HepG2 (cell line): ENCODE data around the gene TAAR1. TPM values are rescaled to one million over a fixed set of nuclear protein-coding genes. Genes with fewer than 3 reads are reported as not detected.

Experiments
- ATAC-seq: fragments of 200-7000 bp; cut with Tn5 transposase; 3 replicates; pipeline ENCODE4 v1.9.1; 2020; ENCODE audit warnings: mild to moderate bottlenecking, moderate library complexity
- BruUV-seq: library from RNA; stranded (reverse); fragments of 400-500 nt; replicated peaks from 2 replicates; lab custom pipeline; 2021; lab: Mats Ljungman, UMichigan
- CTCF ChIA-PET: fragments of 300-600 bp; formaldehyde crosslinking; extraction: SDS; loops from one replicate; lab custom pipeline; 2021; ENCODE audit warnings: low total read pairs, inconsistent platforms, low intra/inter-chr PET ratio; lab: Yijun Ruan, JAX
- POLR2A ChIA-PET: fragments of 350-600 bp; sonication (Branson Sonifier 250); formaldehyde crosslinking; loops from one replicate; lab custom pipeline; 2020; ENCODE audit warnings: antibody characterized with exemption, inconsistent platforms; lab: Yijun Ruan, JAX
- DNase-seq: peaks from one replicate; pipeline ENCODE4 v3.0.0-alpha.2; 2015; ENCODE audit warnings: low spot score
- FAIRE-seq: peaks from 3 replicates; lab custom pipeline; 2011; peaks lifted over from hg19 to GRCh38; lab: Jason Lieb, UNC
- H2AFZ ChIP-seq: one replicate; pipeline ENCODE4 v1.6.1; 2011; ENCODE audit warnings: low read length, inconsistent platforms
- H3K27ac ChIP-seq: fragments of 300-600 bp; 3 replicates; pipeline ENCODE4 v1.8.0; 2011; ENCODE audit warnings: mixed run types, mild to moderate bottlenecking, mixed read lengths, low read length, inconsistent platforms; ENCODE audit not compliant: insufficient read depth; ENCODE audit errors: extremely low read length
- H3K27me3 ChIP-seq, 2 experiments: fragments of 200-600 bp in 1 of 2; 2 replicates in 1 of 2; 3 replicates in 1 of 2; pipeline versions ENCODE4 v1.6.0 to v1.8.0; 2011; ENCODE audit warnings: low read length in 2 of 2, mild to moderate bottlenecking in 2 of 2, moderate library complexity in 2 of 2, inconsistent platforms in 1 of 2; ENCODE audit not compliant: insufficient read depth in 2 of 2, control insufficient read depth in 1 of 2
- H3K36me3 ChIP-seq, 2 experiments: fragments of 200-600 bp in 1 of 2; replicated peaks in 1 of 2; 2 replicates in 1 of 2; 3 replicates in 1 of 2; pipeline versions ENCODE4 v1.5.1 to v1.8.0; 2011; ENCODE audit warnings: low read length in 2 of 2, inconsistent platforms in 1 of 2; ENCODE audit not compliant: insufficient read depth in 2 of 2, control insufficient read depth in 1 of 2
- H3K4me1 ChIP-seq: 2 replicates; pipeline ENCODE4 v1.5.1; 2012; ENCODE audit warnings: low read length, inconsistent platforms; ENCODE audit not compliant: insufficient read depth
- H3K4me2 ChIP-seq: 2 replicates; pipeline ENCODE4 v1.6.0; 2011; ENCODE audit warnings: low read depth, low read length, inconsistent platforms
- H3K4me3 ChIP-seq, 3 experiments: fragments of 200-600 bp in 1 of 3; sonication (generic), shearing (Covaris generic) in 1 of 3; replicated peaks in 1 of 3; 2 replicates each; pipeline ENCODE4 v1.5.1; 2011 to 2016; ENCODE audit warnings: low read length in 3 of 3, inconsistent platforms in 2 of 3, low read depth in 2 of 3, mild to moderate bottlenecking in 2 of 3, control low read depth in 1 of 3, mixed read lengths in 1 of 3; ENCODE audit not compliant: insufficient read depth in 1 of 3
- H3K79me2 ChIP-seq: one replicate; pipeline ENCODE4 v1.6.1; 2011; ENCODE audit warnings: low read length, inconsistent platforms; ENCODE audit not compliant: insufficient read depth
- H3K9ac ChIP-seq: 2 replicates; pipeline ENCODE4 v1.6.0; 2011; ENCODE audit warnings: mild to moderate bottlenecking, low read depth, low read length, inconsistent platforms; ENCODE audit not compliant: insufficient read depth
- H3K9me3 ChIP-seq: 2 replicates; pipeline ENCODE4 v1.5.1; 2012; ENCODE audit warnings: mild to moderate bottlenecking, low read length
- H4K20me1 ChIP-seq: 2 replicates; pipeline ENCODE4 v1.6.0; 2011; ENCODE audit warnings: inconsistent platforms, mild to moderate bottlenecking, low read length, moderate library complexity; ENCODE audit not compliant: insufficient read depth
- ATF4 ChIP-seq, 2 experiments: fragments of 450-650 bp in 1 of 2; sonication (generic) in 1 of 2; formaldehyde crosslinking; IDR thresholded peaks; 2 replicates each; pipeline versions ENCODE4 v1.5.0 to v1.8.0; 2020 to 2022; ENCODE audit warnings: mild to moderate bottlenecking in 1 of 2, missing genetic modification reagents in 1 of 2
- BCL6 ChIP-seq: IDR thresholded peaks from 2 replicates; pipeline ENCODE4 v1.6.1; 2016; ENCODE audit warnings: missing genetic modification reagents, missing compliant biosample characterization
- GABPA ChIP-seq, 2 experiments: IDR thresholded peaks; 2 replicates each; pipeline ENCODE4 v1.6.1; 2011 to 2016; ENCODE audit warnings: low read depth in 2 of 2, low read length in 1 of 2, missing biosample characterization in 1 of 2, missing genetic modification characterization in 1 of 2
- GATAD1 ChIP-seq: IDR thresholded peaks from 2 replicates; pipeline ENCODE4 v1.6.1; 2016; ENCODE audit warnings: missing genetic modification reagents, missing compliant biosample characterization
- HDAC2 ChIP-seq: sonication (generic); formaldehyde crosslinking; IDR thresholded peaks from 2 replicates; pipeline ENCODE4 v1.4.0; 2020; ENCODE audit warnings: missing genetic modification reagents
- HNF4A ChIP-seq: sonication (generic); formaldehyde crosslinking; IDR thresholded peaks from 2 replicates; pipeline ENCODE4 v1.4.0; 2020; ENCODE audit warnings: missing genetic modification reagents
- MTF2 ChIP-seq: sonication (generic); formaldehyde crosslinking; IDR thresholded peaks from 2 replicates; pipeline ENCODE4 v1.5.0; 2020; ENCODE audit warnings: missing genetic modification reagents, borderline replicate concordance
- MYNN ChIP-seq: sonication (generic); formaldehyde crosslinking; IDR thresholded peaks from 2 replicates; pipeline ENCODE4 v1.4.0; 2020; ENCODE audit warnings: mild to moderate bottlenecking, low read depth, missing genetic modification reagents
- TOE1 ChIP-seq: sonication (generic); formaldehyde crosslinking; IDR thresholded peaks from 2 replicates; pipeline ENCODE4 v1.4.0; 2020; ENCODE audit warnings: mild to moderate bottlenecking, missing genetic modification reagents
- USF2 ChIP-seq, 2 experiments: sonication (generic) in 1 of 2; formaldehyde crosslinking in 1 of 2; IDR thresholded peaks; 2 replicates each; pipeline versions ENCODE4 v1.5.1 to v1.6.1; 2011 to 2020; ENCODE audit warnings: borderline replicate concordance in 1 of 2, low read depth in 1 of 2, low read length in 1 of 2, mild to moderate bottlenecking in 1 of 2, missing genetic modification reagents in 1 of 2, moderate library complexity in 1 of 2
- ZMAT5 ChIP-seq: sonication (generic); formaldehyde crosslinking; IDR thresholded peaks from 2 replicates; pipeline ENCODE4 v1.5.0; 2020; ENCODE audit warnings: mild to moderate bottlenecking, low read depth, missing genetic modification reagents, borderline replicate concordance
- ZNF256 ChIP-seq: sonication (generic); formaldehyde crosslinking; conservative IDR thresholded peaks from 2 replicates; pipeline ENCODE4 v1.4.0; 2020; ENCODE audit warnings: missing genetic modification reagents
- ZNF335 ChIP-seq: sonication (generic); formaldehyde crosslinking; IDR thresholded peaks from 2 replicates; pipeline ENCODE4 v1.4.0; 2020; ENCODE audit warnings: missing genetic modification reagents
- ZNF501 ChIP-seq: sonication (generic); formaldehyde crosslinking; IDR thresholded peaks from 2 replicates; pipeline ENCODE4 v1.5.1; 2020; ENCODE audit warnings: mild to moderate bottlenecking, moderate library complexity, missing genetic modification reagents
- ZNF530 ChIP-seq: sonication (generic); formaldehyde crosslinking; IDR thresholded peaks from 2 replicates; pipeline ENCODE4 v1.5.0; 2020; ENCODE audit warnings: low read depth, mild to moderate bottlenecking, missing genetic modification reagents
- ZNF572 ChIP-seq: sonication (generic); formaldehyde crosslinking; IDR thresholded peaks from 2 replicates; pipeline ENCODE4 v1.5.1; 2020; ENCODE audit warnings: mild to moderate bottlenecking, missing genetic modification reagents
- ZNF772 ChIP-seq: sonication (generic); formaldehyde crosslinking; IDR thresholded peaks from 2 replicates; pipeline ENCODE4 v1.5.0; 2020; ENCODE audit warnings: mild to moderate bottlenecking, missing genetic modification reagents
- ZSCAN20 ChIP-seq: sonication (generic); formaldehyde crosslinking; IDR thresholded peaks from 2 replicates; pipeline ENCODE4 v1.4.0; 2020; ENCODE audit warnings: missing genetic modification reagents, mild to moderate bottlenecking, borderline replicate concordance
- WGBS: methylation state at CpG from one replicate; pipeline ENCODE4 v1.1.6; 2017; ENCODE audit warnings: low lambda C conversion rate; 5-methylcytosine and 5-hydroxymethylcytosine counted together
- in situ Hi-C: cut with HindIII; loops from 2 replicates; pipeline ENCODE4 v1.10.0; 2017; ENCODE audit warnings: low pct_unique_long_range_greater_than_20kb; ENCODE audit not compliant: extremely low pct_ligation_motif_present
- intact Hi-C: fragments of 100-400 bp; cut with micrococcal nuclease; formaldehyde crosslinking; loops from one replicate; pipeline ENCODE4 v1.10.0; 2022; ENCODE audit not compliant: unreplicated experiment
- polyA plus RNA-seq, 8 experiments: library from polyadenylated mRNA; depleted of rRNA in 3 of 8; stranded (reverse) in 7 of 8; unstranded in 1 of 8; fragments of >200 nt; fragmentation: Illumina TruSeq in 4 of 8; extraction: Trizol in 4 of 8; gene quantifications; 2 replicates each; pipeline versions ENCODE4 v1.2.1 to v1.2.3, GENCODE V29; 2011 to 2016; ENCODE audit warnings: low read depth in 4 of 8, missing spikeins in 1 of 8, mixed read lengths in 1 of 8; ENCODE audit not compliant: insufficient read depth in 1 of 8
- total RNA-seq, 5 experiments: library from RNA; depleted of rRNA; stranded (reverse); fragments of >200 nt; fragmentation: Illumina TruSeq; extraction: Trizol; gene quantifications; 2 replicates each; pipeline ENCODE4 v1.2.3, GENCODE V29; 2016; ENCODE audit warnings: low read depth in 1 of 5

Gene TAAR1
- total and polyA plus RNA-seq, 2 of the 13 experiments (the other 11 are each of a cell fraction or from before 2014, with no cell fraction given), result not detected

- TF ChIP-seq USF2 (IDR thresholded peaks at IDR 0.05; ENCODE audit: low read depth, low read length), result 0 out of 2 replicates have a peak, but pooled peaks have one; percentile 5
- peak; percentile 70; the same call in 1 of the 2 replicates for TF ChIP-seq USF2 (CRISPR knock-in tag; IDR thresholded peaks at IDR 0.05; ENCODE audit: borderline replicate concordance)
- TF ChIP-seq GABPA (IDR thresholded peaks at IDR 0.05; ENCODE audit: low read depth, low read length), result no peak
- TF ChIP-seq GABPA (CRISPR knock-in tag; IDR thresholded peaks at IDR 0.05; ENCODE audit: low read depth), result 0 out of 2 replicates have a peak, but pooled peaks have one; percentile 1
- no peak for TF ChIP-seq ZNF572 (CRISPR knock-in tag)
These were observed 14.6 kb upstream of the TAAR1 start (continued) for GRCh38 chr6:132673376-132674094.

GRCh38 chr6:132671295-132671694 lies 12.3 kb upstream of the TAAR1 start:
- WGBS, result 5% methylated on average over 1 of the region's 1 CpG
- no peaks in the 10 kb centered on the region for H3K79me2 ChIP-seq
- BruUV-seq, result no TSS peak
- H3K36me3 ChIP-seq, result no peaks in the 10 kb centered on the region
- no peak overlapping the region for H2AFZ ChIP-seq
- DNase-seq (peak; percentile 3), FAIRE-seq (no peak), ATAC-seq (no peak)
- no peak overlapping the region for H3K4me3 ChIP-seq
- CTCF ChIA-PET, result interaction anchor here (4.0 kb wide), 1 partner anchor 97 kb away, joined by 80 read pairs; no protein-coding TSS in a partner anchor
- H4K20me1 ChIP-seq, result no peaks in the 10 kb centered on the region
- no peaks in the 10 kb centered on the region for H3K27me3 ChIP-seq
- no peaks in the 10 kb centered on the region for H3K9me3 ChIP-seq
- no peak overlapping the region for H3K4me2 ChIP-seq
- intact Hi-C loops, result loop anchor here (5.0 kb wide), 1 partner anchor 139 kb away; no protein-coding TSS in a partner anchor
- no peak overlapping the region for H3K27ac ChIP-seq
- no peak overlapping the region for H3K9ac ChIP-seq
- H3K4me1 ChIP-seq, result peaks cover 24% of the 10 kb centered on the region
- in situ Hi-C loops, result loop anchor here (5.0 kb wide), 1 partner anchor 96 kb away; no protein-coding TSS in a partner anchor
- POLR2A ChIA-PET, result no interaction called here
- TF ChIP-seq HDAC2 (CRISPR knock-in tag) (no peak), GATAD1 (CRISPR knock-in tag) (no peak), BCL6 (CRISPR knock-in tag) (0 out of 2 replicates have a peak, but pooled peaks have one; percentile 30), ZMAT5 (CRISPR knock-in tag) (no peak), MTF2 (CRISPR knock-in tag) (no peak), ZNF501 (CRISPR knock-in tag) (no peak), HNF4A (peak; percentile 60), ZSCAN20 (no peak), ZNF335 (no peak), TOE1 (CRISPR knock-in tag) (no peak), MYNN (CRISPR knock-in tag) (no peak), ATF4 (CRISPR knock-in tag; IDR thresholded peaks at IDR 0.05) (no peak), ZNF256 (CRISPR knock-in tag) (no peak), ZNF772 (CRISPR knock-in tag) (no peak), ZNF530 (CRISPR knock-in tag) (no peak)
